Measurements from ENCODE around the gene KANSL2. TPM values are rescaled to one million over a fixed set of nuclear protein-coding genes. Genes with fewer than 3 reads are reported as not detected.

KANSL2 gene
- total and polyA plus RNA-seq, 2 donors (not counting 3 experiments of a cell fraction or from before 2014, with no cell fraction given): 30.5 to 35.8 TPM

GRCh38 chr12:48687592-48687991 lies 5.6 kb upstream of the KANSL2 start:
- no peak overlapping the region for H3K9ac ChIP-seq (replicated peaks; ENCODE audit: extremely low read depth, insufficient read depth, low read length)
- intact Hi-C loops (cut with micrococcal nuclease) (no loop called here), dilution Hi-C loops (cut with MboI; ENCODE audit: extremely low pct_ligation_motif_present, low sequenced_read_pairs) (no loop called here)
- POLR2A ChIA-PET: no interaction called here
- no peaks in the 10 kb centered on the region for H3K9me1 ChIP-seq (replicated peaks; ENCODE audit: control insufficient read depth, extremely low read depth, insufficient read depth, low read length)
- CTCF ChIA-PET: no interaction called here
- H3K4me1 ChIP-seq (ENCODE audit: control insufficient read depth, extremely low read depth, insufficient read depth, low read length): no peaks in the 10 kb centered on the region
- no peaks in the 10 kb centered on the region for H3K27me3 ChIP-seq (ENCODE audit: control insufficient read depth in 2 of 2, insufficient read depth in 2 of 2, low read length in 2 of 2)
- no peak for FAIRE-seq
- H2AFZ ChIP-seq (ENCODE audit: low read depth, low read length): no peak overlapping the region
- no peak overlapping the region for H3K4me2 ChIP-seq (ENCODE audit: insufficient read depth, low read length)
- peaks cover 0 to 3% of the 10 kb centered on the region in 2 experiments for H3K36me3 ChIP-seq (ENCODE audit: control insufficient read depth in 2 of 2, extremely low read depth in 1 of 2, insufficient read depth in 2 of 2, low read length in 2 of 2)
- TF ChIP-seq JUN (IDR thresholded peaks at IDR 0.05; ENCODE audit: borderline replicate concordance, insufficient read depth, insufficient read length, low read depth) (no peak), GATA2 (IDR thresholded peaks at IDR 0.05; ENCODE audit: insufficient read depth, insufficient read length, low read depth, low read length) (no peak), POLR2A (IDR thresholded peaks at IDR 0.05; ENCODE audit: low read depth, low read length) (no peak), EZH2 (IDR thresholded peaks at IDR 0.05; ENCODE audit: borderline replicate concordance, low read depth, low read length, severe bottlenecking) (no peak), POLR2AphosphoS5 (IDR thresholded peaks at IDR 0.05; ENCODE audit: insufficient read depth, low read depth, low read length) (no peak), MYC (IDR thresholded peaks at IDR 0.05; ENCODE audit: low read depth, low read length) (no peak)
- peaks cover 8% of the 10 kb centered on the region for H3K79me2 ChIP-seq (ENCODE audit: control insufficient read depth, insufficient read depth, low read length)
- BruUV-seq (replicated peaks): no TSS peak
- peaks cover 8% of the 10 kb centered on the region for H4K20me1 ChIP-seq (replicated peaks; ENCODE audit: control insufficient read depth, extremely low read depth, insufficient read depth, low read length)
- no peaks in the 10 kb centered on the region for H3K9me3 ChIP-seq (replicated peaks; ENCODE audit: control insufficient read depth, insufficient read depth, low read length)
- DNase-seq (ENCODE audit: low read depth, low spot score): no peak
- H3K27ac ChIP-seq (ENCODE audit: insufficient read depth, low read depth, low read length): no peak overlapping the region
- no peak overlapping the region for H3K4me3 ChIP-seq (replicated peaks in 1 of 3; ENCODE audit: insufficient read depth in 1 of 3, low read depth in 1 of 3, low read length in 3 of 3)

- ChIA-PET CTCF (no interaction called here), POLR2A (no interaction called here)
- no peaks in the 10 kb centered on the region for H3K9me1 ChIP-seq (replicated peaks; ENCODE audit: control insufficient read depth, extremely low read depth, insufficient read depth, low read length)
- H3K79me2 ChIP-seq (ENCODE audit: control insufficient read depth, insufficient read depth, low read length): peaks cover 6% of the 10 kb centered on the region
- H3K9me3 ChIP-seq (replicated peaks; ENCODE audit: control insufficient read depth, insufficient read depth, low read length): no peaks in the 10 kb centered on the region
- H4K20me1 ChIP-seq (replicated peaks; ENCODE audit: control insufficient read depth, extremely low read depth, insufficient read depth, low read length): peaks cover 4% of the 10 kb centered on the region
- BruUV-seq (replicated peaks): no TSS peak
- no peaks in the 10 kb centered on the region for H3K4me1 ChIP-seq (ENCODE audit: control insufficient read depth, extremely low read depth, insufficient read depth, low read length)
- FAIRE-seq: no peak
- H3K9ac ChIP-seq (replicated peaks; ENCODE audit: extremely low read depth, insufficient read depth, low read length): no peak overlapping the region
- no peak for TF ChIP-seq FOS (IDR thresholded peaks at IDR 0.05; ENCODE audit: borderline replicate concordance, insufficient read depth, low read length)
- TF ChIP-seq CTCF (IDR thresholded peaks at IDR 0.05; ENCODE audit: extremely low read depth in 1 of 2, insufficient read depth in 1 of 2, low read depth in 1 of 2, low read length in 2 of 2): no peak
- TF ChIP-seq POLR2AphosphoS5 (IDR thresholded peaks at IDR 0.05; ENCODE audit: insufficient read depth, low read depth, low read length): no peak
- TF ChIP-seq EZH2 (IDR thresholded peaks at IDR 0.05; ENCODE audit: borderline replicate concordance, low read depth, low read length, severe bottlenecking): no peak
- TF ChIP-seq MYC (IDR thresholded peaks at IDR 0.05; ENCODE audit: low read depth, low read length): no peak
- TF ChIP-seq GATA2 (IDR thresholded peaks at IDR 0.05; ENCODE audit: insufficient read depth, insufficient read length, low read depth, low read length): no peak
- H2AFZ ChIP-seq (ENCODE audit: low read depth, low read length): no peak overlapping the region
- dilution Hi-C loops (cut with MboI; ENCODE audit: extremely low pct_ligation_motif_present, low sequenced_read_pairs) (no loop called here), intact Hi-C loops (cut with micrococcal nuclease) (no loop called here)
- H3K4me2 ChIP-seq (ENCODE audit: insufficient read depth, low read length): no peak overlapping the region
- H3K27ac ChIP-seq (ENCODE audit: insufficient read depth, low read depth, low read length): no peak overlapping the region
- DNase-seq (ENCODE audit: low read depth, low spot score): no peak
- no peak overlapping the region for H3K4me3 ChIP-seq (replicated peaks in 1 of 3; ENCODE audit: insufficient read depth in 1 of 3, low read depth in 1 of 3, low read length in 3 of 3)
- H3K36me3 ChIP-seq (ENCODE audit: control insufficient read depth in 2 of 2, extremely low read depth in 1 of 2, insufficient read depth in 2 of 2, low read length in 2 of 2): no peaks in the 10 kb centered on the region
- H3K27me3 ChIP-seq (ENCODE audit: control insufficient read depth in 2 of 2, insufficient read depth in 2 of 2, low read length in 2 of 2): no peaks in the 10 kb centered on the region
These were observed 4.7 kb upstream of the KANSL2 start for GRCh38 chr12:48686615-48687334.
